SIG-M5 (cell line): ENCODE measurements around the gene CGNL1.

ENCODE experiments used
- DNase-seq: peaks from one replicate; lab custom pipeline; 2025; lab: John Stamatoyannopoulos, UW

Gene CGNL1

DNA sequence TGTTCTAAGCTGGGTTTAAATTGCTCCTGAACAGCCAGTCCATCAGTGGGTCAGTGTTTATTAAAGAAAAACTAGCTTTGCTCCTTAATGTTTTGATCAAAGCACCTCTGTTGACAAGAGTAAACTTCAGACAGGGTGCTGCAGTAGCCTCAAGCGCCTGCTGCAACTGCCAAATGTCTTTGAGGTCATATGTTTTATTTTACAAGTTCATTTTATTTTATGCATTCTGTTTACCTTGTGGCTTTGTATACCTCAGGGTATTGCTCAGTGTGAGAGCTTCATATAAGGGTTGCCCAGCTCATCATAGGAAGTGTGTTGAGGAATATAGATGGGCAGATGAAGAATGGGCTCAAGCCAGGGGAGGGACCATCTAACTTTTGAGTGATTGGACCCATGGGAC is 223.9 kb downstream of the CGNL1 start:
- no peak for DNase-seq
